B cell (primary cell): ENCODE results near the gene ALPL.

Experiments
- EZH2 ChIP-seq: IDR thresholded peaks from 2 replicates; pipeline ENCODE4 v1.6.1; 2012; ENCODE audit warnings: borderline replicate concordance, low read depth, mild to moderate bottlenecking, moderate library complexity, low read length; ENCODE audit not compliant: insufficient read depth, poor library complexity, severe bottlenecking
- TF ChIP-seq, protein P1 (sequence below): fragments of 200-600 bp; IDR thresholded peaks from one replicate; pipeline ENCODE4 v1.8.0; 2022; ENCODE audit warnings: antibody characterized with exemption, mild to moderate bottlenecking

DNA sequence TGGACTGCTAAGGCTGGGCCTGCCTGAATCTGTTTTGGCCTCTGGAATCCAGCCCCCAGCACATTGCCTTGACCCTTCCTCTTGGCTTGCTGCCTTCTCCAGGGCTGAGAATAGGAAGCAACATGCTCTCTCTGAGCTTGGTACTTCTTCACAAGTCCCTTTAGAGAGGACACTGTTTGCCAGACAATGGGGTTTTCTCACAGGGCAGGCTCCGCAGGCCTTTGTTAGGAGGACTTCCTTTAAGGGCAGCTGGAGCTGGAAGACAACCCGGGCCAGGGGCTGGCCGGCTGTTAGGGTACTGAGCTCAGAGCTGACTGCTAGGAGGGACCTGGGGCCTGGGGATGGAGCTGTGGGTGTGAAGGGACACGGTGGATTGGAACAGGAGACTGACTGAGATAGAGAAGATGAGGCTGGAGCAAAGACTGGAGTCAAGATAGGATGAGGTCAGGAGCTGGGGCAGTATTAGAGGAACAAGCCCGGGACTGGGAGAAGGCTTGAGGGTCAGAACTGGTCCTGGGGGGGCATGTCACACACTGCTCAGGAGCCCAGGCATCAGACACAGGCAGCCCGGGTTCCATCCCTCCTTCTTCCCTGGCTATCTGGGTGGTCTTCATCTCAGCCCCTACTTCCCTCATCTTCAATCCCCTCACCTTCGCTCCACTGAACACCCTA is 5.4 kb upstream of the ALPL start:
- TF ChIP-seq, protein P1, sequence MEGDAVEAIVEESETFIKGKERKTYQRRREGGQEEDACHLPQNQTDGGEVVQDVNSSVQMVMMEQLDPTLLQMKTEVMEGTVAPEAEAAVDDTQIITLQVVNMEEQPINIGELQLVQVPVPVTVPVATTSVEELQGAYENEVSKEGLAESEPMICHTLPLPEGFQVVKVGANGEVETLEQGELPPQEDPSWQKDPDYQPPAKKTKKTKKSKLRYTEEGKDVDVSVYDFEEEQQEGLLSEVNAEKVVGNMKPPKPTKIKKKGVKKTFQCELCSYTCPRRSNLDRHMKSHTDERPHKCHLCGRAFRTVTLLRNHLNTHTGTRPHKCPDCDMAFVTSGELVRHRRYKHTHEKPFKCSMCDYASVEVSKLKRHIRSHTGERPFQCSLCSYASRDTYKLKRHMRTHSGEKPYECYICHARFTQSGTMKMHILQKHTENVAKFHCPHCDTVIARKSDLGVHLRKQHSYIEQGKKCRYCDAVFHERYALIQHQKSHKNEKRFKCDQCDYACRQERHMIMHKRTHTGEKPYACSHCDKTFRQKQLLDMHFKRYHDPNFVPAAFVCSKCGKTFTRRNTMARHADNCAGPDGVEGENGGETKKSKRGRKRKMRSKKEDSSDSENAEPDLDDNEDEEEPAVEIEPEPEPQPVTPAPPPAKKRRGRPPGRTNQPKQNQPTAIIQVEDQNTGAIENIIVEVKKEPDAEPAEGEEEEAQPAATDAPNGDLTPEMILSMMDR: no peak
- no peak for TF ChIP-seq EZH2
